HepG2 (cell line): Measurements from ENCODE around the gene FOSL2. TPM values are rescaled to one million over a fixed set of nuclear protein-coding genes. Genes with fewer than 3 reads are reported as not detected.

ENCODE experiments used
- ATAC-seq: fragments of 200-7000 bp; cut with Tn5 transposase; 3 replicates; pipeline ENCODE4 v1.9.1; 2020; ENCODE audit warnings: mild to moderate bottlenecking, moderate library complexity
- BruUV-seq: library from RNA; stranded (reverse); fragments of 400-500 nt; replicated peaks from 2 replicates; lab custom pipeline; 2021; lab: Mats Ljungman, UMichigan
- CTCF ChIA-PET: fragments of 300-600 bp; formaldehyde crosslinking; extraction: SDS; loops from one replicate; lab custom pipeline; 2021; ENCODE audit warnings: low total read pairs, inconsistent platforms, low intra/inter-chr PET ratio; lab: Yijun Ruan, JAX
- POLR2A ChIA-PET: fragments of 350-600 bp; sonication (Branson Sonifier 250); formaldehyde crosslinking; loops from one replicate; lab custom pipeline; 2020; ENCODE audit warnings: antibody characterized with exemption, inconsistent platforms; lab: Yijun Ruan, JAX
- DNase-seq: peaks from one replicate; pipeline ENCODE4 v3.0.0-alpha.2; 2015; ENCODE audit warnings: low spot score
- FAIRE-seq: peaks from 3 replicates; lab custom pipeline; 2011; peaks lifted over from hg19 to GRCh38; lab: Jason Lieb, UNC
- H2AFZ ChIP-seq: one replicate; pipeline ENCODE4 v1.6.1; 2011; ENCODE audit warnings: low read length, inconsistent platforms
- H3K27ac ChIP-seq: fragments of 300-600 bp; 3 replicates; pipeline ENCODE4 v1.8.0; 2011; ENCODE audit warnings: mixed run types, mild to moderate bottlenecking, mixed read lengths, low read length, inconsistent platforms; ENCODE audit not compliant: insufficient read depth; ENCODE audit errors: extremely low read length
- H3K27me3 ChIP-seq, 2 experiments: fragments of 200-600 bp in 1 of 2; 2 replicates in 1 of 2; 3 replicates in 1 of 2; pipeline versions ENCODE4 v1.6.0 to v1.8.0; 2011; ENCODE audit warnings: low read length in 2 of 2, mild to moderate bottlenecking in 2 of 2, moderate library complexity in 2 of 2, inconsistent platforms in 1 of 2; ENCODE audit not compliant: insufficient read depth in 2 of 2, control insufficient read depth in 1 of 2
- H3K36me3 ChIP-seq, 2 experiments: fragments of 200-600 bp in 1 of 2; replicated peaks in 1 of 2; 2 replicates in 1 of 2; 3 replicates in 1 of 2; pipeline versions ENCODE4 v1.5.1 to v1.8.0; 2011; ENCODE audit warnings: low read length in 2 of 2, inconsistent platforms in 1 of 2; ENCODE audit not compliant: insufficient read depth in 2 of 2, control insufficient read depth in 1 of 2
- H3K4me1 ChIP-seq: 2 replicates; pipeline ENCODE4 v1.5.1; 2012; ENCODE audit warnings: low read length, inconsistent platforms; ENCODE audit not compliant: insufficient read depth
- H3K4me2 ChIP-seq: 2 replicates; pipeline ENCODE4 v1.6.0; 2011; ENCODE audit warnings: low read depth, low read length, inconsistent platforms
- H3K4me3 ChIP-seq, 3 experiments: fragments of 200-600 bp in 1 of 3; sonication (generic), shearing (Covaris generic) in 1 of 3; replicated peaks in 1 of 3; 2 replicates each; pipeline ENCODE4 v1.5.1; 2011 to 2016; ENCODE audit warnings: low read length in 3 of 3, inconsistent platforms in 2 of 3, low read depth in 2 of 3, mild to moderate bottlenecking in 2 of 3, control low read depth in 1 of 3, mixed read lengths in 1 of 3; ENCODE audit not compliant: insufficient read depth in 1 of 3
- H3K79me2 ChIP-seq: one replicate; pipeline ENCODE4 v1.6.1; 2011; ENCODE audit warnings: low read length, inconsistent platforms; ENCODE audit not compliant: insufficient read depth
- H3K9ac ChIP-seq: 2 replicates; pipeline ENCODE4 v1.6.0; 2011; ENCODE audit warnings: mild to moderate bottlenecking, low read depth, low read length, inconsistent platforms; ENCODE audit not compliant: insufficient read depth
- H3K9me3 ChIP-seq: 2 replicates; pipeline ENCODE4 v1.5.1; 2012; ENCODE audit warnings: mild to moderate bottlenecking, low read length
- H4K20me1 ChIP-seq: 2 replicates; pipeline ENCODE4 v1.6.0; 2011; ENCODE audit warnings: inconsistent platforms, mild to moderate bottlenecking, low read length, moderate library complexity; ENCODE audit not compliant: insufficient read depth
- BATF2 ChIP-seq: sonication (generic); formaldehyde crosslinking; IDR thresholded peaks from 2 replicates; pipeline ENCODE4 v1.8.0; 2022; ENCODE audit warnings: mild to moderate bottlenecking, missing genetic modification reagents, moderate library complexity
- GATAD2A ChIP-seq: IDR thresholded peaks from 2 replicates; pipeline ENCODE4 v1.6.1; 2016
- HDAC6 ChIP-seq: fragments of 200-600 bp; sonication (generic); IDR thresholded peaks from 2 replicates; pipeline ENCODE4 v1.7.0; 2017; ENCODE audit warnings: mild to moderate bottlenecking, antibody characterized with exemption, low read length, low read depth
- NR2C2 ChIP-seq: sonication (generic); formaldehyde crosslinking; IDR thresholded peaks from 2 replicates; pipeline ENCODE4 v1.4.0; 2020; ENCODE audit warnings: missing genetic modification reagents, mild to moderate bottlenecking, moderate library complexity, borderline replicate concordance
- PRDM15 ChIP-seq: sonication (generic); formaldehyde crosslinking; IDR thresholded peaks from 2 replicates; pipeline ENCODE4 v1.4.0; 2020; ENCODE audit warnings: missing genetic modification reagents
- RNF219 ChIP-seq: sonication (generic); formaldehyde crosslinking; IDR thresholded peaks from 2 replicates; pipeline ENCODE4 v1.5.0; 2020; ENCODE audit warnings: mild to moderate bottlenecking, missing genetic modification reagents
- SP5 ChIP-seq: IDR thresholded peaks from 2 replicates; pipeline ENCODE4 v1.6.1; 2016; ENCODE audit warnings: low read depth, borderline replicate concordance
- THAP11 ChIP-seq: IDR thresholded peaks from 2 replicates; pipeline ENCODE4 v1.6.1; 2016; ENCODE audit warnings: missing biosample characterization, missing genetic modification reagents
- ZFP90 ChIP-seq: sonication (generic); formaldehyde crosslinking; IDR thresholded peaks from 2 replicates; pipeline ENCODE4 v1.8.0; 2022; ENCODE audit warnings: missing genetic modification reagents, mild to moderate bottlenecking, inconsistent platforms, borderline replicate concordance
- ZNF180 ChIP-seq: sonication (generic); formaldehyde crosslinking; IDR thresholded peaks from 2 replicates; pipeline ENCODE4 v1.4.0; 2020; ENCODE audit warnings: low read depth, missing genetic modification reagents, borderline replicate concordance
- ZNF496 ChIP-seq: sonication (generic); formaldehyde crosslinking; IDR thresholded peaks from 2 replicates; pipeline ENCODE4 v1.8.1; 2023; ENCODE audit warnings: mild to moderate bottlenecking, moderate library complexity, missing genetic modification reagents; ENCODE audit not compliant: insufficient replicate concordance
- ZNF674 ChIP-seq: sonication (generic); formaldehyde crosslinking; IDR thresholded peaks from 2 replicates; pipeline ENCODE4 v1.5.0; 2020; ENCODE audit warnings: low read depth, mild to moderate bottlenecking, missing genetic modification reagents
- ZNF720 ChIP-seq: sonication (generic); formaldehyde crosslinking; IDR thresholded peaks from 2 replicates; pipeline ENCODE4 v1.4.0; 2020; ENCODE audit warnings: missing genetic modification reagents
- ZUFSP ChIP-seq: sonication (generic); formaldehyde crosslinking; IDR thresholded peaks from 2 replicates; pipeline ENCODE4 v1.9.0; 2021; ENCODE audit warnings: missing genetic modification reagents, mild to moderate bottlenecking, borderline replicate concordance
- WGBS: methylation state at CpG from one replicate; pipeline ENCODE4 v1.1.6; 2017; ENCODE audit warnings: low lambda C conversion rate; 5-methylcytosine and 5-hydroxymethylcytosine counted together
- in situ Hi-C: cut with HindIII; loops from 2 replicates; pipeline ENCODE4 v1.10.0; 2017; ENCODE audit warnings: low pct_unique_long_range_greater_than_20kb; ENCODE audit not compliant: extremely low pct_ligation_motif_present
- intact Hi-C: fragments of 100-400 bp; cut with micrococcal nuclease; formaldehyde crosslinking; loops from one replicate; pipeline ENCODE4 v1.10.0; 2022; ENCODE audit not compliant: unreplicated experiment
- polyA plus RNA-seq, 8 experiments: library from polyadenylated mRNA; depleted of rRNA in 3 of 8; stranded (reverse) in 7 of 8; unstranded in 1 of 8; fragments of >200 nt; fragmentation: Illumina TruSeq in 4 of 8; extraction: Trizol in 4 of 8; gene quantifications; 2 replicates each; pipeline versions ENCODE4 v1.2.1 to v1.2.3, GENCODE V29; 2011 to 2016; ENCODE audit warnings: low read depth in 4 of 8, missing spikeins in 1 of 8, mixed read lengths in 1 of 8; ENCODE audit not compliant: insufficient read depth in 1 of 8
- total RNA-seq, 5 experiments: library from RNA; depleted of rRNA; stranded (reverse); fragments of >200 nt; fragmentation: Illumina TruSeq; extraction: Trizol; gene quantifications; 2 replicates each; pipeline ENCODE4 v1.2.3, GENCODE V29; 2016; ENCODE audit warnings: low read depth in 1 of 5

The FOSL2 gene
- total and polyA plus RNA-seq, 2 of the 13 experiments (the other 11 are each of a cell fraction or from before 2014, with no cell fraction given), result 3.4 to 18.1 TPM

- no peak for TF ChIP-seq HDAC6
- no peak for TF ChIP-seq ZFP90 (CRISPR knock-in tag)
- no peak for TF ChIP-seq GATAD2A
- no peak for TF ChIP-seq SP5 (CRISPR knock-in tag)
- no peak for TF ChIP-seq ZNF496
- no peak for TF ChIP-seq ZNF720
- no peak for TF ChIP-seq PRDM15 (CRISPR knock-in tag)
- TF ChIP-seq, all 625 proteins: peak for 0
These were observed 54.4 kb downstream of the FOSL2 start (continued) for GRCh38 chr2:28447086-28447485.

- Histone ChIP-seq H3K27me3 (peaks cover 0 to 25% of the 10 kb centered on the region in 2 experiments; a peak in 3 of 5 replicates), H3K36me3 (no peaks in the 10 kb centered on the region), H3K4me1 (no peaks in the 10 kb centered on the region), H3K4me3 (no peak overlapping the region), H3K4me2 (no peak overlapping the region), H3K9ac (no peak overlapping the region), H3K79me2 (no peaks in the 10 kb centered on the region), H2AFZ (no peak overlapping the region), H4K20me1 (no peaks in the 10 kb centered on the region), H3K27ac (no peak overlapping the region), H3K9me3 (no peaks in the 10 kb centered on the region)
- CTCF ChIA-PET, result no interaction called here
- no peak for ATAC-seq
- no TSS peak for BruUV-seq
- in situ Hi-C loops, result no loop called here
- POLR2A ChIA-PET, result no interaction called here
- DNase-seq, result no peak
- intact Hi-C loops, result no loop called here
- 19% methylated on average over 8 of the region's 8 CpGs for WGBS
- FAIRE-seq, result no peak
- TF ChIP-seq RNF219 (CRISPR knock-in tag), result no peak
- TF ChIP-seq THAP11 (CRISPR knock-in tag), result no peak
- TF ChIP-seq BATF2 (CRISPR knock-in tag), result no peak
- no peak for TF ChIP-seq ZNF180
- no peak for TF ChIP-seq ZNF674 (CRISPR knock-in tag)
- TF ChIP-seq NR2C2 (CRISPR knock-in tag), result no peak
- no peak for TF ChIP-seq ZUFSP (CRISPR knock-in tag)
These were observed 55.5 kb downstream of the FOSL2 start for GRCh38 chr2:28447943-28448792.
